Karpas-422 (cell line): ENCODE results near the gene RCN2. TPM values are rescaled to one million over a fixed set of nuclear protein-coding genes. Genes with fewer than 3 reads are reported as not detected.
A peak's percentile ranks its signal among the peaks of the same experiment; 100 is the strongest.
"Not testable (repeated sequence)": the region's sequence is repeated elsewhere in the genome, so short reads cannot be mapped to it uniquely, and the experiment has no call there.

Experiments used
- DNase-seq: peaks from one replicate; pipeline ENCODE4 v3.0.0-alpha.2; 2015
- H2AFZ ChIP-seq: fragments of 200-600 bp; sonication (generic); 2 replicates; pipeline ENCODE4 v1.6.1; 2014; ENCODE audit warnings: antibody characterized with exemption, low read length, mixed read lengths
- H3K27ac ChIP-seq: fragments of 200-600 bp; sonication (generic); 2 replicates; pipeline ENCODE4 v1.5.1; 2014; ENCODE audit warnings: mild to moderate bottlenecking, low read length, moderate library complexity
- H3K27me3 ChIP-seq: fragments of 200-600 bp; sonication (generic); 2 replicates; pipeline ENCODE4 v1.6.1; 2014; ENCODE audit warnings: low read length, mixed read lengths
- H3K36me3 ChIP-seq: fragments of 200-600 bp; sonication (generic); 2 replicates; pipeline ENCODE4 v1.6.1; 2014; ENCODE audit warnings: low read length, mixed read lengths; ENCODE audit not compliant: insufficient read depth
- H3K4me1 ChIP-seq: fragments of 200-600 bp; sonication (generic); 2 replicates; pipeline ENCODE4 v1.6.1; 2014; ENCODE audit warnings: mild to moderate bottlenecking, low read length, mixed read lengths
- H3K4me2 ChIP-seq: fragments of 200-600 bp; sonication (generic); 2 replicates; pipeline ENCODE4 v1.6.1; 2014; ENCODE audit warnings: low read length, low read depth, mild to moderate bottlenecking; ENCODE audit not compliant: poor library complexity, severe bottlenecking
- H3K4me3 ChIP-seq: fragments of 200-600 bp; sonication (generic); 2 replicates; pipeline ENCODE4 v1.5.1; 2014; ENCODE audit warnings: mild to moderate bottlenecking, antibody characterized with exemption, low read length, mixed read lengths
- H3K79me2 ChIP-seq: fragments of 200-600 bp; sonication (generic); 2 replicates; pipeline ENCODE4 v1.6.1; 2014; ENCODE audit warnings: mild to moderate bottlenecking, low read length, mixed read lengths
- H3K9ac ChIP-seq: fragments of 200-600 bp; sonication (generic); 2 replicates; pipeline ENCODE4 v1.6.0; 2014; ENCODE audit warnings: low read length
- H3K9me2 ChIP-seq: fragments of 200-600 bp; sonication (generic), shearing (Covaris generic); replicated peaks from 2 replicates; pipeline ENCODE4 v1.6.0; 2014; ENCODE audit warnings: mild to moderate bottlenecking, low read length, moderate library complexity; ENCODE audit not compliant: insufficient read depth
- H3K9me3 ChIP-seq: fragments of 300-700, 200-600 bp; sonication (generic); 2 replicates; pipeline ENCODE4 v1.6.1; 2014; ENCODE audit warnings: low read length, mixed read lengths
- H4K20me1 ChIP-seq: fragments of 200-600 bp; sonication (generic); 2 replicates; pipeline ENCODE4 v1.6.1; 2014; ENCODE audit warnings: mild to moderate bottlenecking, antibody characterized with exemption, low read length, low read depth; ENCODE audit not compliant: insufficient read depth
- total RNA-seq: library from RNA; depleted of rRNA; stranded (reverse); fragments of >200 nt; shearing (Covaris generic); gene quantifications from 2 replicates; pipeline ENCODE4 v1.2.3, GENCODE V29; 2014; ENCODE audit warnings: low replicate concordance; rRNA removed

The RCN2 gene, protein sequence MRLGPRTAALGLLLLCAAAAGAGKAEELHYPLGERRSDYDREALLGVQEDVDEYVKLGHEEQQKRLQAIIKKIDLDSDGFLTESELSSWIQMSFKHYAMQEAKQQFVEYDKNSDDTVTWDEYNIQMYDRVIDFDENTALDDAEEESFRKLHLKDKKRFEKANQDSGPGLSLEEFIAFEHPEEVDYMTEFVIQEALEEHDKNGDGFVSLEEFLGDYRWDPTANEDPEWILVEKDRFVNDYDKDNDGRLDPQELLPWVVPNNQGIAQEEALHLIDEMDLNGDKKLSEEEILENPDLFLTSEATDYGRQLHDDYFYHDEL
- 69.3 and 84.8 TPM in 2 replicates for total RNA-seq

DNA sequence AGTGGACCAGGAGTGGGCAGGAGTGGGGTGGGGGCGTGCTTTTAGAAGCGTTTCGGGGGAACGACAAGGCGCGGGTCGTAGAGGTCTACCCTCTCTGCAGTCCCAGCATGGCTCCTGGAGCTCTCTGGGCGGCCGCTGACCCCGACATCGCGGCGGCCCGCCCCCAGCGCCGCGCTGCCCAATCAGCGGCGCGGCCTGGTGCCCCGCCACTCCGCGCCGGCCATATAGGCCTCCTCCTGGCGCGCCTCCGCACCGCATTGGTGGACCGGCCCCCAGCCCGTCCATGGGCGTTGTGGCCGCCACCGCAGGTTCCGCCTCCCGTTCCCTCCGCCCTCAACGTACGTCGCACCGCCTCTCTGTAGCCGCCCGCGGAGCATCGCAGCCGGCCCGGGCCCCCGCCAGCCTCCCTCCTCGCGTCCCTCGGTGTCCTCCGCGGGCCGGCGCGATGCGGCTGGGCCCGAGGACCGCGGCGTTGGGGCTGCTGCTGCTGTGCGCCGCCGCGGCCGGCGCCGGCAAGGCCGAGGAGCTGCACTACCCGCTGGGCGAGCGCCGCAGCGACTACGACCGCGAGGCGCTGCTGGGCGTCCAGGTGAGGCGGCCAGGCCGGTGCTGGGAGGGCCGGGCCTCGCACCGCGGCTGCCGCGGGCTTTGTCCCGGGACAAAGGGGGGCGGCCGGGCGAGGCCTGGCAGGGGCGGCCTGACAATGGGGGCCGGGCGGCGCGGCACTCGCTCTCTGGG is at the start of gene RCN2:
Gene RCN2, plus strand, starts transcription at position 353 of the 738 bp plus-strand sequence. Its CDS starts 93 bp downstream, at position 446.
- peaks cover 26% of the 10 kb centered on the region for H3K36me3 ChIP-seq
- DNase-seq: peak; percentile 97
- peak within 1 kb of the TSS; percentile 4; the same call in 1 of the 2 replicates for H3K27ac ChIP-seq
- H3K79me2 ChIP-seq: peaks cover 36% of the 10 kb centered on the region
- H3K4me3 ChIP-seq: peak within 1 kb of the TSS; percentile 89
- no peaks in the 10 kb centered on the region for H3K9me2 ChIP-seq
- peaks cover 27% of the 10 kb centered on the region for H3K4me1 ChIP-seq
- no peaks in the 10 kb centered on the region for H3K27me3 ChIP-seq
- peak within 1 kb of the TSS; percentile 88 for H3K9ac ChIP-seq
- H3K9me3 ChIP-seq: no peaks in the 10 kb centered on the region
- H4K20me1 ChIP-seq: no peaks in the 10 kb centered on the region
- H3K4me2 ChIP-seq: peak within 1 kb of the TSS; percentile 80
- peak within 1 kb of the TSS; percentile 44; the same call in 1 of the 2 replicates for H2AFZ ChIP-seq

DNA sequence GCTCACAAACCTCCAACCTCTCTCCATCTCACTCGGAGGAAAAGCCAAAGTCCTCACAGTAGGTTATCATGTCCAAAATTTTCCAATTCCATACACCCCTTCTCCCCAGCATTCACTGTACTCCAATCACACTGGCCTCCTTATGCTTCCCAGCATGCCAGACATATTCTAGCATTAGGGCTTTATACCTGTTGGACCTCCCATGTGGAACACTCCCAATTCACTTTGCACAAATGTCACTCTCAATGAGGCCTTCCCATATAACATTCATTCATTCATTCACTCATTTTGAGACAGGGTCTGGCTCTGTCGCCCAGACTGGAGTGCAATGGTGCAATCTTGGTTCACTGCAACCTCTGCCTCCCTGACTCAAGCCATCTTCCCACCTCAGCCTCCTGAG is 46.3 kb upstream of the RCN2 start:
- no peak for DNase-seq
- no peaks in the 10 kb centered on the region for H3K4me1 ChIP-seq
- no peak overlapping the region for H2AFZ ChIP-seq
- H4K20me1 ChIP-seq: no peaks in the 10 kb centered on the region
- no peak overlapping the region for H3K9ac ChIP-seq
- H3K36me3 ChIP-seq: no peaks in the 10 kb centered on the region
- H3K4me2 ChIP-seq: no peak overlapping the region
- H3K27ac ChIP-seq: no peak overlapping the region
- no peak overlapping the region for H3K4me3 ChIP-seq
- H3K9me2 ChIP-seq: no peaks in the 10 kb centered on the region
- no peaks in the 10 kb centered on the region for H3K27me3 ChIP-seq
- H3K79me2 ChIP-seq: no peaks in the 10 kb centered on the region
- H3K9me3 ChIP-seq: no peaks in the 10 kb centered on the region

DNA sequence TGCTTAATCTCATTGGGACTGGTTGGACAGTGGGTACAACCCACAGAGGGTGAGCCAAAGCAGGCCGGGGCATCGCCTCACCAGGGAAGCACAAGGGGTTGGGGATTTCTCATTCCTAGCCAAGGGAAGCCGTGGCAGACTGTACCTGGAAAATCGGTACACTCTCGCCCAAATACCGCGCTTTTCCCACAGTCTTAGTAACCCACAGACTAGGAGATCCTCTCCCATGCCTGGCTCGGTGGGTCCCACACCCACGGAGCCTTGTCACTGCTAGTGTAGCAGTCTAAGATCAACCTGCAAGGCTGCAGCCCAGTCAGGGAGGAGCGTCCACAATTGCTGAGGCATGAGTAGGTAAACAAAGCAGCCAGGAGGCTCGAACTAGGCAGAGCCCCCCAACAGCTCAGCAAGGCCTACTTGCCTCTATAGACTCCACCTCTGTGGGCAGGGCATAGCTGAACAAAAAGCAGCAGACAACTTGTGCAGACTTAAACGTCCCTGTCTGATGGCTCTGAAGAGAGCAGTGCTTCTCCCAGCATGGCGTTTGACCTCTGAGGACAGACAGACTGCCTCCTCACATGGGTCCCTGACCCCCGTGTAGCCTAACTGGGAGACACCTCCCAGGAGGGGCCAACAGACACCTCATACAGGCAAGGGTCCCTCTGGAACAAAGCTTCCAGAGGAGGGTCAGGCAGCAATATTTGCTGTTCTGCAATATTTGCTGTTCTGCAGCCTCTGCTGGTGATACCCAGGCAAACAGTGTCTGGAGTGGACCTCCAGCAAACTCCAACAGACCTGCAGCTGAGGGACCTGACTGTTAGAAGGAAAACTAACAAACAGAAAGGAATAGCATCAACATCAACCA is 44.0 kb upstream of the RCN2 start:
- not testable (repeated sequence) for H3K27me3 ChIP-seq, H3K4me3 ChIP-seq, H3K4me2 ChIP-seq, H2AFZ ChIP-seq, H3K4me1 ChIP-seq, H3K36me3 ChIP-seq, DNase-seq, H4K20me1 ChIP-seq, H3K79me2 ChIP-seq, H3K9ac ChIP-seq, H3K9me3 ChIP-seq, H3K9me2 ChIP-seq, H3K27ac ChIP-seq

DNA sequence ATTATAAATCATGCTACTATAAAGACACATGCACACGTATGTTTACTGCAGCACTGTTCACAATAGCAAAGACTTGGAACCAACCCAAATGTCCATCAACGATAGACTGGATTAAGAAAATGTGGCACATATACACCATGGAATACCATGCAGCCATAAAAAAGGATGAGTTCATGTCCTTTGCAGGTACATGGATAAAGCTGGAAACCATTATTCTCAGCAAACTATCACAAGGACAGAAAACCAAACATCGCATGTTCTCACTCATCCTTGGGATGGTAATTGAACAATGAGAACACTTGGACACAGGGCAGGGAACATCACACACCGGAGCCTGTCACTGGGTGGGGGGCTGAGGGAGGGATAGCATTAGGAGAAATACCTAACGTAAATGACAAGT is 38.7 kb upstream of the RCN2 start:
- not testable (repeated sequence) for H3K9ac ChIP-seq, H3K36me3 ChIP-seq, H3K27ac ChIP-seq, H3K4me3 ChIP-seq, H2AFZ ChIP-seq, DNase-seq, H3K4me1 ChIP-seq, H3K79me2 ChIP-seq, H3K27me3 ChIP-seq, H3K9me2 ChIP-seq, H3K4me2 ChIP-seq, H4K20me1 ChIP-seq, H3K9me3 ChIP-seq

DNA sequence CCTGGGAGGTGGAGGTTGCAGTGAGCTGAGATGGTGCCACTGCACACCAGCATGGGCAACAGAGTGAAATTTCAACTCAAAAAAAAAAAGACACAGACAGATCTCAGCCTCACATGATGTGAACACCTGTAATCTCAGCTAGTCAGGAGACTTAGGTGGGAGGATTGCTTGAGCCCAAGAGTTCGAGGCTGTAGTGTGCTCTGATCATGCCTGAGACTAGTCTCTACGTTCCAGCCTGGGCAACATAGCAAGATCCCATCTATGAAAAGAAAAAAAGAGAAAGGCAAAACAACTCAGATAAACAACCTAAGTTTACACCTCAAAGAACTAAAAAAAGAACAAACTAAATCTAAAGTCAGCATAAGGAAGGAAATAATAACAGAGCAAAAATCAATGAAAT is 37.4 kb upstream of the RCN2 start:
- Histone ChIP-seq H3K9ac (no peak overlapping the region), H3K4me3 (no peak overlapping the region), H2AFZ (no peak overlapping the region), H3K27me3 (no peaks in the 10 kb centered on the region), H3K9me3 (no peaks in the 10 kb centered on the region), H4K20me1 (no peaks in the 10 kb centered on the region), H3K79me2 (no peaks in the 10 kb centered on the region), H3K9me2 (no peaks in the 10 kb centered on the region), H3K36me3 (no peaks in the 10 kb centered on the region), H3K4me1 (no peaks in the 10 kb centered on the region), H3K27ac (no peak overlapping the region), H3K4me2 (no peak overlapping the region)
- DNase-seq: no peak

DNA sequence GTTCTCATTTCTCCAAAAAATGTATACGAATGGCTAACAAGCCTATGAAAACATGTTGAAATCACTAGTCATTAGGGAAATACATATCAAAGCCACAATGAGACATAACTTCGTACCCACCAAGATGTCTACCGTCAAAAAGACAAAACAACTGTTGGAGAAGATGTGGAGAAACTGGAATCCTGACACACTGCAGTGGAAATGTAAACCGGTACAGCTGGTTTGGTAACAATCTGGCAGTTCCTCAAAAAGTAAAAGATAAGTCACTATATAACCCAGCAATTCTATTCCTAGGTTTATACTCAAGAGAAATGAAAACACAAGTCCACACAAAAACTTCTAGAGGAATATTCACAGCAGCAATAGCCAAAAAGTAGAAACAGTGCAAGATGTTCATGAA is 33.4 kb upstream of the RCN2 start:
- H3K4me3 ChIP-seq: no peak overlapping the region
- no peaks in the 10 kb centered on the region for H3K9me3 ChIP-seq
- DNase-seq: no peak
- H3K79me2 ChIP-seq: no peaks in the 10 kb centered on the region
- no peaks in the 10 kb centered on the region for H3K9me2 ChIP-seq
- no peaks in the 10 kb centered on the region for H3K4me1 ChIP-seq
- no peak overlapping the region for H2AFZ ChIP-seq
- H4K20me1 ChIP-seq: no peaks in the 10 kb centered on the region
- no peak overlapping the region for H3K27ac ChIP-seq
- H3K36me3 ChIP-seq: no peaks in the 10 kb centered on the region
- H3K27me3 ChIP-seq: no peaks in the 10 kb centered on the region
- no peak overlapping the region for H3K4me2 ChIP-seq
- H3K9ac ChIP-seq: no peak overlapping the region

DNA sequence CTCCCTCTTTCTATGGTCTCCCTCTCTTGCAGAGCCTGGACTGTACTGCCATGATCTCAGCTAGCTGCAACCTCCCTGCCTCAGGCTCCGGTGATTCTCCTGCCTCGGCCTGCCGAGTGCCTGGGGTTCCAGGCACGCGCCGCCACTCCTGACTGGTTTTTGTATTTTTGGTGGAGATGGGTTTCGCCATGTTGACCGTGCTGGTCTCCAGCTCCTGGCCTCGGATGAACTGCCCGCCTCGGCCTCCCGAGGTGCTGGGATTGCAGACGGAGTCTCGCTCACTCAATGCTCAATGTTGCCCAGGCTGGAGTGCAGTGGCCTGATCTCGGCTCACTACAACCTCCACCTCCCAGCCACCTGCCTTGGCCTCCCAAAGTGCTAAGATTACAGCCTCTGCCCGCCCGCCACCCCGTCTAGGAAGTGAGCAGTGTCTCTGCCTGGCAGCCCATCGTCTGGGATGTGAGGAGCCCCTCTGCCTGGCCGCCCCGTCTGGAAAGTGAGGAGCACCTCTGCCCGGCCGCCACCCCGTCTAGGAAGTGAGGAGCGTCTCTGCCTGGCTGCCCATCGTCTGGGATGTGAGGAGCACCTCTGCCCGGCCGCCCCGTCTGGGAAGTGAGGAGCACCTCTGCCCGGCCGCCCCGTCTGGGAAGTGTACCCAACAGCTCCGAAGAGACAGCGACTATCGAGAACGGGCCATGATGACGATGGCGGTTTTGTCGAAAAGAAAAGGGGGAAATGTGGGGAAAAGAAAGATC is 32.2 kb upstream of the RCN2 start:
- H3K36me3 ChIP-seq, DNase-seq, H3K4me1 ChIP-seq, H2AFZ ChIP-seq, H3K79me2 ChIP-seq, H3K4me2 ChIP-seq, H3K4me3 ChIP-seq, H3K27ac ChIP-seq, H4K20me1 ChIP-seq, H3K27me3 ChIP-seq, H3K9me3 ChIP-seq, H3K9ac ChIP-seq, H3K9me2 ChIP-seq: not testable (repeated sequence)
